Urothelium cell line (cell line): ENCODE results near the gene ENO4.

Source experiments
- DNase-seq: peaks from one replicate; pipeline ENCODE4 v3.0.0; 2011; ENCODE audit warnings: low spot score, mixed read lengths
- FAIRE-seq: peaks from 2 replicates; lab custom pipeline; 2011; peaks lifted over from hg19 to GRCh38; lab: Jason Lieb, UNC

The ENO4 gene, protein sequence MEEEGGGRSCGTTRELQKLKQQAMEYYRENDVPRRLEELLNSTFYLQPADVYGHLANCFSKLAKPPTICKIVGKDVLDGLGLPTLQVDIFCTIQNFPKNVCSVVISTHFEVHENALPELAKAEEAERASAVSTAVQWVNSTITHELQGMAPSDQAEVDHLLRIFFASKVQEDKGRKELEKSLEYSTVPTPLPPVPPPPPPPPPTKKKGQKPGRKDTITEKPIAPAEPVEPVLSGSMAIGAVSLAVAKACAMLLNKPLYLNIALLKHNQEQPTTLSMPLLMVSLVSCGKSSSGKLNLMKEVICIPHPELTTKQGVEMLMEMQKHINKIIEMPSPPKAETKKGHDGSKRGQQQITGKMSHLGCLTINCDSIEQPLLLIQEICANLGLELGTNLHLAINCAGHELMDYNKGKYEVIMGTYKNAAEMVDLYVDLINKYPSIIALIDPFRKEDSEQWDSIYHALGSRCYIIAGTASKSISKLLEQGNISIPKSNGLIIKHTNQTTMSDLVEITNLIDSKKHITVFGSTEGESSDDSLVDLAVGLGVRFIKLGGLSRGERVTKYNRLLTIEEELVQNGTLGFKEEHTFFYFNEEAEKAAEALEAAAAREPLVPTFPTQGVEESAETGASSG

DNA sequence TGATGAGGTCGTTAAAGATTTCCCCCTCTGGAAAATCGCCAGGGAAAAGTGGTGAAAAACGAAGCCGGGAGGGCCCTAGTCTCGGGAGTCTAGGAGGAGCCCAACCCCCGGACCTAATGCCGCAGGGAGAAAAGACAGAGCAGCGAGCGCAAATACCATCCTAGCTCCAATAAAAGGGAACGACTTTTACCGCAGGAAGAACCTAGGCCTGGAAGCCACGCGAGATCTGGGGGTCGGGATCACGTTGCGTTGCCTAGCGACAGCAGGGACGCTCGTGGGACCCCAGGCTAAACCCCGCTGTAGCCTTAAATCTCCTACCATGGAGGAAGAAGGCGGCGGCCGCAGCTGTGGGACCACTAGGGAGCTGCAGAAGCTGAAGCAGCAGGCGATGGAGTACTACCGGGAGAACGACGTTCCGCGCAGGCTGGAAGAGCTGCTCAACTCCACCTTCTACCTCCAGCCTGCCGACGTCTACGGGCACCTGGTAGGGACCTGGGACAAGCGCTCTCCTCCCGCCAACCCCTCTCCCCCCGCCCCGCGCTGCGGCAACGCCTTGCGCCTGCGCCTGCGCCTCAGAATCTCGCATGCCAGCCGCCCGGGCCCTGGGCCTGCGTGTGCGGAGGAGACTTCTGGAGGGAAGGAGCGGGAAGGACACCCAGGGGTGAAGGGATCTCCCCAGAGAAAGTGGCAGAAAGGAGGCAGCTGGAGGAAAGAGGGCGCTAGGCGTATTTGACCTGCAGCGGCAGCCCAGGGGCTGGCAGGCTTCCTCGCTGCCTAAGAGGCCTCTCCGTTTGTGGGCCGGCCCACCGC lies at the start of gene ENO4:
ENO4 (plus strand) TSS at position 252 of the 810 bp plus-strand sequence; CDS start at position 320, 68 bp downstream.
- DNase-seq (peak; percentile 89), FAIRE-seq (peak; percentile 13)

DNA sequence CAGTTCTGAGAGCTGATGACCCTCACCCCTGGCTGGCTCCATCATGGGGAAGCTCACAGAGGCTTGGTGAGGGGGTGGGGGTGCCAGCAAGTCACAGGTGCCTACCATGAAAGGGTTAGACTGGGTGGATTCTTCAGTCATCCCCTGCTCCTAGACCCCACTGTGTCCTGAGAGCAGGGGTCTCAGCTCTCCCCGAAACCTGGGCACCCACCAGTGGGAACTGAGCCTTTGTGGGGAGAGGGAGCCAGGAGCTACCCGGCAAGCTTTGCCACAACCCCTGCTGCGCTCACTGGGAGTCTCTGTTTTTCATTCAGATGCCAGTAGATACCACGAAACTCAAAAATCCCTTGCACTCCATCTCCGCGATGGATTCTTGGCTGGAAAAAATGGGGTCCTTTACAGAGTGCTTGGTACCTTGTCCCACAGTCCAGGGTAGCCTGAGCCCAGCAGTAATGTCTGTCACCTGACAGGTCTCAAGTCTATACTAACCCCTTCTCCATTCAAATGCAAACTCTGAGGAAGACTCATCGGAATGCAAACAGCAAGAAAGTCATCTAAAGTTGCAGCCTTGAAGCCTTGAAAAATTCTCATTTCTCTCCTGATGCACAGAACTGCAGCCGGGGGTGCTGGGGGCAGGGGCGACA lies 48.9 kb upstream of the ENO4 start:
- DNase-seq (no peak), FAIRE-seq (no peak)

DNA sequence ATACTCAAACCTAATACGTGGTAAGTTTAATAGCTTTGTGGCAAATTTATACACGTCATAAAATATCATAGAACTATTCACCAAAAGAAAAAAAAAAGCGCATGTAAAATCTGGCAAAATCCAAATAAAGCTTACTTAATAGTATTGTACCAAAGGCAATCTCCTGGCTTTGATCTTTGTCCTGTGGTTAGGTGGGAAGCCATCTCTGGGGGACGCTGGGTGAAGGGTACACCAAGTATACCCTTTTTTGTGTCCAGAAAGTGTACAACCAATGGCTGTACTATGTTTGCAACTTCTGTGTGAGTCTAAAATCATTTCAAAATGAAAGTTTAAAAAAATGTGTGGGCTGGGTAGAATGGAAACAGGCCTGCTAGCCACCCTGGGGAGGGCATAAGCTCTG lies 47.6 kb upstream of the ENO4 start:
- no peak for DNase-seq
- no peak for FAIRE-seq

DNA sequence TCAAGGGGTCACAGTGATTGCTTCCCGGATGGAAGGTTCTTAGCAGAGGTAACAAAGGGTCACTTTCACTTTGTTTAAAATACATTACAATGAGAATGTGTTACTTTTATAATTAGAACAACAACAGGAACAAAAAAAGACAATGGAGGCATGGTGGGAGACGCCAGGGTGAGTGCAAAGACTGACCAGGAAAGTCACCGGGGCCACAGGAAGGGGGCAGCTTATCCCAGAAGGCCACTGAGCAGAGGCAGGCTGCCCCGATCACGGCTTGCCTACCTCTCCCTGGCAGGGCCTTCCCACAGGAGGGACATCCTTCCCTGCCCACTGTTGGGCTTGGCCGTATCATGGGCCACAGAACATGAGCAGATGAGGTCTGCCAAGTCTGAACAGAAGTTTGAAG lies 46.8 kb upstream of the ENO4 start:
- DNase-seq (no peak), FAIRE-seq (no peak)

DNA sequence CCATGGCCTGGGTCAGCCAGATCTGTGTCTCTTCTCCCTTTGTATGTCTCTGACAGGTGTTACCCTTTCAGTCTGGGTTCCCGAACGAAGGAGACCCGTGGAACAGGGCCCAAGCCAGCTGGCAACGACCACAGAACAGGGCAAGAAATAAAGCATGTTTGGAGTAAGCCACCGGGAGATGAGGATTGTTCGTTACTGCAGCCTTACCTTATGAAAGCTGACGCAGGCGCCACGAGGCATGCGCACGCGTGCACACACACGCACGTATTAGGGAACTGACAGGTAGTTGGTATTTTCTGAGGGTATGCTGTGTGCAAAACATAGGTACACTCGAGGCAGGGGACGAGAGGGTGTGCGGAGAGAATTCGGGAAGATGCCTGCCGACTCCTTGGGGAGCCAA lies 46.4 kb upstream of the ENO4 start:
- no peak for DNase-seq
- FAIRE-seq: no peak

DNA sequence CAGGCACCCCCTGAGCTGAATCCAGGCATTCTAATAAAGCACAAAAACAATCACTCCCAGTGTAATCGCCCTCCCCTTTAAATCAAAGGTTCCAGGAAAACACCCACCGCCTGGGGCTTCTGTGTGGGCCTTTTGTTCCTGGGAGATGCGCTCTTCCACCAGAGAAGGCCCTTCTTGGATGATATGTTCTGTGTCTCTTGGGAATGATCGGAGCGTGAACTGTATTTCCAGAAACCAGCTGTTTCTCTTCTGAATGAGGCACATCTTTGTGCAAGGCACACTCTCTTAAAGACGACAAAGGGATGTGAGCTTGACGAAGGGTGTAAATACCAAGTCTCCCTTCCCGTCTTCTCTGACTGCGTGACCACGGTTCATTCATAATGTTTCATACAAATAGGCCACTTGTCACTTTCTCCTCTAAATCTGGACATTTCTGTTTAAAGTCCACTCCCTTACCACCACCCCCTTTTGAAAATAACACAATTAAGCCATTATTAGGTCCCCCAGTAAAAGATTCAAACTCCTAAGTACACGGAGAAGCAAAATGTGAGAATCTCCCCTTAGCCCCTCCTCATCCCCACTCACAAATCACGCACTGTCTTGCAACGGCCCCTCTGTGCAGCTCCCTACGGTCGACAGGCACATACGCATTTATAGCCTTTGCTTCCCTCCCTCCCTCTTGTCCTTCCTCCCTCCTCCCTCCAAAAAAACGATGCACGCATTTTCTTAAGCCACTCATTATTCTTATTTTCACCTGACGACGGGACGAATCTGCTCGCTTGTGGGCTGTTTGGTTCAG lies 45.6 kb upstream of the ENO4 start:
- FAIRE-seq: no peak
- no peak for DNase-seq

DNA sequence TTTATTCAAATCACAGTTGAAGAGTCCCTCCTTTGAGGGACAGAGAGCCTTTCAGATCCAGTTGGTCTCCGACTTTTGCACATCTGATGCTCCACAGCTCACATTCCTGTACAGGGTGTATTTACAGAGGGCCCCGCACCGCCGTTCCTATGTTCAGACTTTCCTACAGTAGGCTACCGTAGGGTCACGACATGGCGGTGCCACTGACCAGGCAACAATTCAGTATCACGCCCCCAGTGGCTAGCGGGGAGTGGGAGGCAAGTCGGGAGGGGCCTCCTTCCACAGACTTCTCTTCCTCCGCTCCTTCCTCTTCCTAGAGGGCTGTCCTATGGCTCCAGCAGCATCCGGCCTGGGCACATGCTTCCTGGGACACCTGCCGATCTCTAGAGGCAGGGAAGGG lies 40.6 kb upstream of the ENO4 start:
- DNase-seq: no peak
- no peak for FAIRE-seq

DNA sequence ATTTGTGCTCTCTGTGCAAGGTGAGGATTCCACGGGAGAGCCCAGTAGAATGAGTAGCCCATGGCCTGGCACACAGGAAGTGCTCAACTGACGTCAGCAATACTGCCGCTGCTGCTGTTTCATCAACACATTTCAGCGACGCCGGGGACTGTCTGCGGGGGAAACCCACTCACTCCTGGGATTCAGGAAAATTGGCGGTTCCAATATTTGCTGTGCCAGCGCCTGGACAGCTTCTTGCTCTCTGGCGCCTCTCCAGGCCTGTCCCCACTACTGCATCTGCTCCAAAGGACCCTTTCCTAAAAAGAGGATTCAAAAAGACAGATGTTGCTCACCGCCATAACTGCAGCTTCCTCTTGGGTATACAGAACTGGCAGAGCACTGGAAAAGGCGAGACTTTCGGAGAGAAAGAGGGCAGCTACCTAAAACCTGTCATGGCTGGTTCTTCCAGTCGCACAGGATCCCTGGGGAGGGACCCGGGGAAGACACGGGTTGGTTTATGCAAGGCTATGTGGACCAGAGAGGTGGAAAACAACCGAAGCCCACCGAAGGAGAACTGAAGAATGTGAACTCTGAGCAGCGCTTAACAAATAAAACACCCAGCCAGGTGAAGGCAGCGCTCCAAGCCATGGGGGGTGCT lies 39.7 kb upstream of the ENO4 start:
- no peak for FAIRE-seq
- DNase-seq: peak; percentile 52

DNA sequence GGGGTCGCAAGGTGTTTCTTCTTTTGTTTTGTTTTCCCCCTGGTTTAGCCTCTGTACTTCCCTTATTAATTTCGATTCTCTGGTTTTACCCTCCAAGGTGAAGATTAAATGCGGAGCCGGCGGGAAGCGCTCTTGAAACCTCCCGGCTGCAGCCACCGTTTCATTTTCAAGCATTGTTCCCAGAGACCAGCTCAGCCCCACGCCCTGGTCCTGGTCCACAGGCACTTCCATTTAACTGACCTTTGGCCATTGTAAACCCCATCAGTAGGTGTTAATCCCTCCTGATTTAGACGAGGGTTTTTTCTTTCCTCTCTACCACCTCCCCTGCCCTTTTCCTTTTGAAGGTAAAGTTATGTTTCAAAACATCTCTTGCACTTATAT lies 39.2 kb upstream of the ENO4 start:
- no peak for FAIRE-seq
- DNase-seq: no peak

DNA sequence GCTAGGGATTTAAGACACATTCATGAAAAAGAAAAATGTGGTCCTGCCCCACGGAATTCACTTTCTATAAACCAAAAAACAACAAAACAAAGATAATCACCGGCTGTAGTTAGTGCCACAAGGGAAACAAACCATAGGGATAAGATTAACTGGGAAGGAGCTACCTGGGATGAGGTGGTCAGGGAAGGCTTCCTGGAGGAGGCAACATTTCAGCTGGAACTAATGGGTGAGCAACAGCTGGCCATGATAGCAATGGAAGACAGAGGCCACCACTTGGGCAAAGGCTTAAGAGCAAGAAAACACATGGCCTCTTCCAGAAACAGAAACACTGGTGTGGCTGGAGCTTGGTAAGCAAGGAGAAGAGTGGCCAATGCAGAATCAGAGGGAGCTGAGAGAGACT lies 38.4 kb upstream of the ENO4 start:
- no peak for DNase-seq
- FAIRE-seq: no peak

DNA sequence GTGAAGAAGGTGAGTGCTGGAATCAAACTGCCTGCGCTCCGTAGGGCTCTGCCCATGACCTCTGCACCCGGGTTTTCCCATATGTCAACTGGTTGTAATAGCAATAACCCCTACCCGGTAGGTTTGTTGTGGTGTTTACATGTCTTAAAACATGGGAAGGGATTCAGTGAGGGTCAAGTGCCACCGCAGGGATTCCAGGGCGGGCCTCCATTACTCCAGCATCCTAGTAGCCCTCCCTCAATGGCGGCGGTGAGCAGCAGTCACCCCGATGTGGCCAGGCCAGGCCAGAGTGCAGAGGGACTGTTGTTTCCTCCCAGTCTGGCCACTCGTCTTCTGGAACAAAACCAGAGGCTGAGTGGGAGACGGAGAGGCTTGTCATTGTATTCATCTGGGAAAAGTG lies 37.6 kb upstream of the ENO4 start:
- DNase-seq: no peak
- FAIRE-seq: no peak

DNA sequence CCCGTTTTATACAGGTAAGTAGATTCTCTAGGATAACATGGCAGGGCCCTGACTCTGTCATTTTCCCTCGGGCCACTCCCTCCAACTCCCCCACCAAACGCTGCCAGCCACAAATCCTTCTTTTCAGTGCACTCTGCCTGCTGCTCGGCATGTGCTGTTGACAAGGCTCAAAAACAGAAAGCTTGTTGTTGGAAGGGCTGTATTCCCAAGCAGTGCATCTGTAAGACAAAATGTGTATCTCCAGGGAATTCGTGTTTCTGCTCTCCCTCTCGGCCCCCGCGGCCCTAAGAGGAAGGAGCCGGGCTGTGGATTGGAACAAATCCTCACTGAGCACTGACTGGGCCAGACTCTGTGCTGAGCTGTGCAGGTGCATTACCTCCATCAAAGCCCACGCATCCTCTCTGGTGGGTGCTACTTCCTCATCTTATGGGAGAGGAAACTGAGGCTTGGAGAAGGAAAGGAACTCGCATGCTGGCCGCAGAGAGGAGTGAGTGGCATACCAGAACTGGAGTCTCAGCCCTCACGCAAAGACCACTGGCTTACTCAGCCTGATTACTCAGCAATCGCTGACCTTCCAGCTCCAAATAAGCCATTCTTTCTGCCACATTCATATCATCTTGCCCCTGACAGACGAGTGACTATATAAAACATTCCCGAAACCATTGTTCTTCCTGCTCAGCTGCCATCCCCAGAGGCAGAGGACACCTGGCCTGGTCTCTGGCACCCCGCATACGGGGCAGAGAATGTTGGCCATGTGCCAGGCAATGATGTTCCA lies 33.5 kb upstream of the ENO4 start:
- DNase-seq: peak; percentile 41

DNA sequence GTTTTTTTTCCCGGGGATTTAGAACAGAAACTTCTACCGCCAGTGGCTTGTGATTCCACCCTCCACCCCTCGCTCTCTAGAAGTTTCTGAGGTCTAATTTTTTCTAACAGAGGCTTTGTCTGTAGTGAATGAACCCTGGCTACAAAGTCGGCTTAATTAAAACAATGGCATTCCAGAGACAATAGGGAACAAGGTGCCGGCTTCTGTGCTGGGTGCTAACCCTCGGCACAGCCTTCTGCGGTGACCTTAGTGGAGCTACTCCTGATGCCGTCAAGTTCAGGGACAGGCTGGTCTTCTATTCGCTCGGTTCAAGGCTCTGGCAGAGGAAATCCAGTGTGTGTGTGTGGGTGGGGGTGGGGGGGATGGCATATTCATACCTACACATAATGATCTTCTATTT lies 32.1 kb upstream of the ENO4 start:
- no peak for FAIRE-seq
- no peak for DNase-seq

More for the DNA sequence above, 33.5 kb upstream of the ENO4 start:
- FAIRE-seq: peak; percentile 37

DNA sequence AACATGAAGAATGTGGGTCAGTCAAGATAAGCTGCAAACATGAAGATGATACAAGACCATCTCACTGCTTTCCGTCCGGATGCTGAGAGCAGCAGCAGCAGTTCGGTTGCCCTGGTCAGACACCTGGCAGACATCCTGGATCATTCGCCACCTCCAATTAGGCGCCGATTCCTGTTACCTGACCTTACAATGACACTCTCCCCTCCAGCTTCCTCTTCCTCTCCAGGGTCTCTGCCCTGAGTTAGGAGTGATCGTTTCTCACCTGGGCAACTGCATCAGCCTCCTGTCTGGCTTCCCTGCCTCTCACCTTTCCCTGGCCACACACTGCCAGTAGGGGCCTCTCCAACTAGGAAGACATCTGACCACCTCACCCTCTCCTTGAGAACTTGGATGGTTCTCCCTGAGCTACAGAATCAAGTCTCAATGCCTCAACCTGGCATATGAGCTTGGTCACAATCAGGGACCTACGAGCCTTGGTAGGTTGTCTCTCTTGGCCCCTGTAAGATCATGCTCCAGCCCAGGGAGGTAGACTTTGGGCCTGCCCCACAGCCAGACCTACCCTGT lies 31.4 kb upstream of the ENO4 start:
- no peak for DNase-seq
- no peak for FAIRE-seq

DNA sequence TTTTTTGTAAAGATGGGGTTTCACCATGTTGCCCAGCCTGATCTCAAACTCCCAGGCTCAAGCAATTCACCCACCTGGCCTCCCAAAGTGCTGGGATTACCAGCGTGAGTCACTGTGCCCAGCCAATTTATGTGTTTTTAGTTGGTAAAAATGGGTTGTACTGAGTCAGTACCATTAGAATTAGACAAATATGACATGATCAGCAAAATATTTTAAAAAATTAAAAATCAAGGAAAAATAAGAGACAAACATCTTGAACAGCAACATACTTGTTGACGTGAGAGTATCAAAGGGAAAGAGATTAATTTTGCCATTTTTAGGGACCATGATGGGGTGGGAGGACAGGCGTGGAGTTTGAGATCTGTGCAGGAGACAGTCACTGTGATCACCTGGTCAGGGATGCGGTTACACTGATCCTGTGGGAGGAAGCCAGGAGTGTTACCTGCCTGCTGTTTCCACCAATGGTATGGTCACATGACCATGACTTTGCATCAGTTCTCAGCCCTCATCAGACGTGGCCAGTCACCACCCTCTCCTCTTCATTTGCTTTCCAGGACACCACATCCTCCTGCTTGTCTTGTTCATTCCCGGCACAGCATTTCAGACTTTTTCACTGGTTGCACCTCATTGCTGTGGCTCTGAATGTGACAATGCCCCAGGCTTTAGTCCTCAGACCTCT lies 29.2 kb upstream of the ENO4 start:
- DNase-seq (no peak), FAIRE-seq (no peak)

DNA sequence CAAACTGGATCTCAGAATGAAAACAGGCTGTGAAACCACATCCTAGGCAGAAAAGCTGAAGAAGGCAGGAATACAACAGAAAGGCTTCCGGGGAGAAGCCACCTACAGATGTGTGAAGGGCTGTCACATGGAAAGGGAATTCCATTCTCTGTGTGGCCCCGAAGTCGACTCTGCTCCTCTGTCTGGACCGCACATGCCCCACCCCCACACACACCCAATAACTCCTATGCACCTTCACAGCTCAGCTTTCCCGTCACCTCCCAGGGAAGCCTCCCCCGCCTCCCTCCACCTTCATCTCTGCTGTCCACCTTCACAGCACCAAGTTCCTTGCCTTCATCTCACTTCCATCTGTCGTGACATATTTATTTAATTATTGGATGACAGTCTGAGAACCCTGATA lies 23.4 kb upstream of the ENO4 start:
- no peak for FAIRE-seq
- no peak for DNase-seq

DNA sequence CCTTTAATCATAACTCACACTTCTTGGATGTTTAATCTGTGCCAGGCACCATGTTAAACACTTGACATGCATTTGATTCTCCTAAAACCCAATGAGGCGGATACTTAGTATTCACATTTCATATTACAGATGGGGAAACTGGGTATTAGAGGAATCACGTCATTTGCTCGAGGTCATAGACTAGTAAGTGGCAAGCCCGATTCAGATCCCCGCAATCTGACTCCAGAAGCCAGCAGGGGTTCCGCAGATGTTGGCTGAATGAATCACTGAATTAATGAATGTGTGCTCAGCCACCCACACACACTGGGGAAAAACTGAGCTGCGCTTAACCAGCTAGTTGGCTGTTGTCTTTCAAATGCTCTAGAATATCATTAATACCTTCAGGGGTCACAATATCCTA lies 22.5 kb upstream of the ENO4 start:
- DNase-seq: no peak

DNA sequence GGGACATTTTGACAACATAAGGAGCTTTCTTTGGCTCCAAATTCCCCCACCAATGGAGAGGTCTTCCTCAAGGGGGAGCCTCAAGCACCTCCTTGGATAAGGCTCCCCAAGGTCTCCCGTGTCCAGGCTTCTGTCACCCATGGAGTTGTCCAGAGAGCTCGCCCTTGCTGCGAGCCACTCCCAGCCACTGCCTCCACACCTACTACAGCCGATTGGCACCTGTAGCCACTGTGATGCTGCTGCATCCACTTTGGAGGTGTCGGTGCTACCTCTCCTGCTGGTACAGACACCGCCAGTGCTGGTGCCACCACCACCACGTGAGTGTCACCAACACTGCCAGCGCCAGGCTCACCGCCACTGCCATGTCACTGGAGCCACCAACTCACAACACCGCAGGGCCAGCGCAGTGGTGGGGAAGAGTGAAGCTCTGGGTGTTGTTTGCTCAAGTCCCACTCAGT lies 22.1 kb upstream of the ENO4 start:
- DNase-seq (no peak), FAIRE-seq (peak; percentile 62)

More for the DNA sequence above, 22.5 kb upstream of the ENO4 start:
- FAIRE-seq: no peak
